GM23338 (cell line): ENCODE measurements around the gene LAMA4. TPM values are rescaled to one million over a fixed set of nuclear protein-coding genes. Genes with fewer than 3 reads are reported as not detected.

Source experiments
- ATAC-seq: fragments of 200-7000 bp; cut with Tn5 transposase; 3 replicates; pipeline ENCODE4 v1.9.1; 2020
- DNase-seq: peaks from one replicate; pipeline ENCODE4 v3.0.0-alpha.2; 2015; ENCODE audit warnings: low spot score
- H2AFZ ChIP-seq: fragments of 200-600 bp; sonication (generic); 2 replicates; pipeline ENCODE4 v1.8.0; 2016; ENCODE audit warnings: antibody characterized with exemption, mild to moderate bottlenecking, moderate library complexity
- H3F3A ChIP-seq: fragments of 200-600 bp; sonication (generic); replicated peaks from 2 replicates; pipeline ENCODE4 v1.8.0; 2017; ENCODE audit warnings: antibody characterized with exemption, mixed run types, low read depth
- H3K27ac ChIP-seq: fragments of 200-600 bp; sonication (generic); 2 replicates; pipeline ENCODE4 v1.6.1; 2016; ENCODE audit warnings: low read depth
- H3K27me3 ChIP-seq: fragments of 200-600 bp; sonication (generic); 2 replicates; pipeline ENCODE4 v1.8.0; 2016; ENCODE audit warnings: mild to moderate bottlenecking, mixed run types, moderate library complexity; ENCODE audit not compliant: insufficient read depth
- H3K36me3 ChIP-seq: fragments of 200-600 bp; sonication (generic); 2 replicates; pipeline ENCODE4 v1.8.0; 2016; ENCODE audit warnings: mild to moderate bottlenecking; ENCODE audit not compliant: insufficient read depth
- H3K4me1 ChIP-seq: fragments of 200-600 bp; sonication (generic); 2 replicates; pipeline ENCODE4 v1.8.0; 2016; ENCODE audit warnings: mild to moderate bottlenecking, moderate library complexity; ENCODE audit not compliant: insufficient read depth
- H3K4me2 ChIP-seq: fragments of 200-600 bp; sonication (generic); 2 replicates; pipeline ENCODE4 v1.7.1; 2017; ENCODE audit warnings: mixed run types
- H3K4me3 ChIP-seq: fragments of 200-600 bp; sonication (generic); 2 replicates; pipeline ENCODE4 v1.6.1; 2016; ENCODE audit warnings: mixed run types
- H3K79me2 ChIP-seq: fragments of 200-600 bp; sonication (generic); replicated peaks from 2 replicates; pipeline ENCODE4 v1.8.0; 2017; ENCODE audit warnings: mild to moderate bottlenecking; ENCODE audit not compliant: insufficient read depth
- H3K9me2 ChIP-seq: fragments of 200-600 bp; sonication (generic); 2 replicates; pipeline ENCODE4 v1.8.0; 2017; ENCODE audit not compliant: insufficient read depth
- H4K20me1 ChIP-seq: fragments of 200-600 bp; sonication (generic); replicated peaks from 2 replicates; pipeline ENCODE4 v1.8.0; 2017; ENCODE audit warnings: mild to moderate bottlenecking; ENCODE audit not compliant: insufficient read depth
- H3K27ac Mint-ChIP-seq: 2 replicates; pipeline ENCODE4 v1.8.0; 2020; ENCODE audit warnings: inconsistent platforms, mild to moderate bottlenecking, moderate library complexity, mixed read lengths
- H3K27me3 Mint-ChIP-seq: 3 replicates; pipeline ENCODE4 v1.8.0; 2022; ENCODE audit warnings: low read depth, mild to moderate bottlenecking, moderate library complexity, mixed read lengths, inconsistent platforms; ENCODE audit not compliant: insufficient read depth, poor library complexity
- H3K36me3 Mint-ChIP-seq: 3 replicates; pipeline ENCODE4 v1.8.0; 2021; ENCODE audit warnings: low read depth, mild to moderate bottlenecking, inconsistent platforms, moderate library complexity, mixed read lengths
- H3K4me1 Mint-ChIP-seq: 3 replicates; pipeline ENCODE4 v1.8.0; 2020; ENCODE audit warnings: mild to moderate bottlenecking, inconsistent platforms, mixed read lengths
- H3K4me3 Mint-ChIP-seq: 3 replicates; pipeline ENCODE4 v1.8.0; 2021; ENCODE audit warnings: moderate library complexity, mild to moderate bottlenecking, inconsistent platforms, mixed read lengths
- H3K9me3 Mint-ChIP-seq: 3 replicates; pipeline ENCODE4 v1.8.0; 2020; ENCODE audit warnings: moderate library complexity, mild to moderate bottlenecking, inconsistent platforms, mixed read lengths
- CREB1 ChIP-seq: fragments of 250-450 bp; sonication (Bioruptor Pico); IDR thresholded peaks from 2 replicates; pipeline ENCODE4 v1.5.0; 2020; ENCODE audit warnings: low read depth, mild to moderate bottlenecking, moderate library complexity
- NANOG ChIP-seq: IDR thresholded peaks from 2 replicates; pipeline ENCODE4 v1.6.1; 2016; ENCODE audit warnings: antibody characterized with exemption, borderline replicate concordance
- ZNF114 ChIP-seq: fragments of 250-450 bp; sonication (Bioruptor Pico); IDR thresholded peaks from 2 replicates; pipeline ENCODE4 v1.5.0; 2020; ENCODE audit warnings: mild to moderate bottlenecking, moderate library complexity
- ZNF331 ChIP-seq: fragments of 250-450 bp; sonication (Bioruptor Pico); IDR thresholded peaks from 2 replicates; pipeline ENCODE4 v1.5.0; 2020; ENCODE audit warnings: low read depth, mild to moderate bottlenecking, moderate library complexity
- ZNF462 ChIP-seq: fragments of 250-450 bp; sonication (Bioruptor Pico); IDR thresholded peaks from 2 replicates; pipeline ENCODE4 v1.5.0; 2020; ENCODE audit warnings: mild to moderate bottlenecking, moderate library complexity
- polyA plus RNA-seq: library from polyadenylated mRNA; unstranded; fragments of >200 nt; fragmentation: Nextera tagmentation; extraction: Ambion mirVana; gene quantifications from 2 replicates; pipeline ENCODE4 v1.2.1, GENCODE V29; 2016
- total RNA-seq: library from RNA; depleted of rRNA; stranded (reverse); fragments of >200 nt; shearing (Covaris generic); gene quantifications from 2 replicates; pipeline ENCODE4 v1.2.3, GENCODE V29; 2014

LAMA4 gene
- total and polyA plus RNA-seq, 2 experiments from 2014 or later = 1.7 to 2.8 TPM

DNA sequence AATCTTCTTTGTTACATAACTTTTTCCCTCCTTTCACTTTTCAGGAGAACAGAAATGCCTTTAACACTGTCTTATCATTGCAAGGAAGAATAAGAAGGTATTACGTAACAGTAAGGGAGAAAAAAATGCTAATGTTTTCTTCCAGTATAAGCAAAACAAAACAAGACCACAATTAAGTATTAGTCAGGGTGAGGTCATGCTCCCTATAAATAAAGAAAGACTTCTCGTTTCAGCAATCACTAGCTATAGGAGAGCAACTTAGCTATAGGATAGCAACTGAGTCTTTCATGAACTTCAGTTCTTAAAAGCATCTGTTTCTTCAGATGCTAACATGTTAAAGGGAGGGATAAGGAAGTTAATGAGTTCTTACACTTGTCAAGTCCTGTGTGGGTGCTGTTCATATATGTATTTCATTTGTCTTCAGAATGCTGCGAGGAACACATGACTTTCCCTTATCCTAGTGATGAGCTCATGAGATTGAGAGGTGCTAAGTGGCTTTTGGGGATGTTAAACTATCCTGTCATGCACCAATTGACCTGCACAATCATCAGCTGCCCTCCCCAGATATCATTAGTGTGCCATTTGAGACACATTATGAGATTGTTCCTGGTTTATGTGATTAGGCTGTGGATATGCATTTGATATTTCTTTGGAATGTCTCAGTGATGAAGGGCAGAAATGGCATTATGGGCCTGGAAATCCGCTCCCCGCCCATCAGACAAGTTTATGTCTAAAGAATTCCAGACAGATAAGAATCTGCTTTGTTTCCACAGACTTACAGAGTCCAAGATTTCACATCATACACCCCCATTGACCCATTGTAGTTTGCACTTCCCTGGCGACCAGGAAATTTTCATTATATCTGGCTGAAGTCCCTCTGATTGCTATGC is 37.5 kb downstream of the LAMA4 start:
- Histone ChIP-seq H4K20me1 (no peaks in the 10 kb centered on the region), H2AFZ (no peak overlapping the region), H3K27ac (no peak overlapping the region), H3K36me3 (no peaks in the 10 kb centered on the region), H3K27me3 (no peaks in the 10 kb centered on the region), H3K4me1 (peaks cover 18% of the 10 kb centered on the region), H3K4me2 (no peak overlapping the region), H3K79me2 (no peaks in the 10 kb centered on the region), H3F3A (no peaks in the 10 kb centered on the region), H3K4me3 (no peak overlapping the region), H3K9me2 (no peaks in the 10 kb centered on the region)
- peaks cover 19% of the 10 kb centered on the region for H3K4me1 Mint-ChIP-seq
- no peaks in the 10 kb centered on the region for H3K9me3 Mint-ChIP-seq
- H3K36me3 Mint-ChIP-seq = no peaks in the 10 kb centered on the region; the same call in 2 of the 3 replicates
- no peak overlapping the region for H3K27ac Mint-ChIP-seq
- H3K4me3 Mint-ChIP-seq = no peak overlapping the region
- DNase-seq (no peak), ATAC-seq (no peak)
- TF ChIP-seq ZNF462 (no peak), ZNF331 (CRISPR knock-in tag) (no peak), CREB1 (CRISPR knock-in tag) (no peak), NANOG (no peak), ZNF114 (CRISPR knock-in tag) (no peak)
- peaks cover 3% of the 10 kb centered on the region for H3K27me3 Mint-ChIP-seq
